ENCODE results near the gene PARP12.

Gene PARP12

GRCh38 chr7:139993169-139993568, 69.6 kb downstream of the PARP12 start:
- H3K27me3 ChIP-seq: no peaks in the 10 kb centered on the region
- TF ChIP-seq CTCF (IDR thresholded peaks at IDR 0.05): no peak
- H3K4me1 ChIP-seq (ENCODE audit: control insufficient read depth in 1 of 2, insufficient read depth in 1 of 2, low read depth in 1 of 2, low read length in 1 of 2): no peaks in the 10 kb centered on the region
- H3K36me3 ChIP-seq: peaks cover 49% of the 10 kb centered on the region
- no peak overlapping the region for H3K4me3 ChIP-seq (ENCODE audit: low read depth in 1 of 2, low read length in 1 of 2)
- H3K9me3 ChIP-seq: no peaks in the 10 kb centered on the region
- H3K27ac ChIP-seq: no peak overlapping the region

- H3K4me3 ChIP-seq (ENCODE audit: low read depth in 1 of 2, low read length in 1 of 2): no peak overlapping the region
- peaks cover 47% of the 10 kb centered on the region for H3K36me3 ChIP-seq
- TF ChIP-seq CTCF (IDR thresholded peaks at IDR 0.05): no peak
- H3K27ac ChIP-seq: peak overlapping the region; percentile 26
- no peaks in the 10 kb centered on the region for H3K4me1 ChIP-seq (ENCODE audit: control insufficient read depth in 1 of 2, insufficient read depth in 1 of 2, low read depth in 1 of 2, low read length in 1 of 2)
- no peaks in the 10 kb centered on the region for H3K9me3 ChIP-seq
- H3K27me3 ChIP-seq: no peaks in the 10 kb centered on the region
Measured at GRCh38 chr7:139992353-139993044, 70.3 kb downstream of the PARP12 start.

- Histone ChIP-seq H3K4me3 (ENCODE audit: low read depth in 1 of 2, low read length in 1 of 2) (no peak overlapping the region), H3K4me1 (ENCODE audit: control insufficient read depth in 1 of 2, insufficient read depth in 1 of 2, low read depth in 1 of 2, low read length in 1 of 2) (no peaks in the 10 kb centered on the region), H3K27ac (peak overlapping the region; percentile 26), H3K27me3 (no peaks in the 10 kb centered on the region), H3K9me3 (no peaks in the 10 kb centered on the region), H3K36me3 (peaks cover 51% of the 10 kb centered on the region)
- no peak for TF ChIP-seq CTCF (IDR thresholded peaks at IDR 0.05)
Measured at GRCh38 chr7:139991911-139992310, 70.8 kb downstream of the PARP12 start.

- no peak overlapping the region for H3K27ac ChIP-seq
- H3K27me3 ChIP-seq: no peaks in the 10 kb centered on the region
- H3K4me3 ChIP-seq (ENCODE audit: low read depth in 1 of 2, low read length in 1 of 2): no peak overlapping the region
- H3K9me3 ChIP-seq: no peaks in the 10 kb centered on the region
- H3K4me1 ChIP-seq (ENCODE audit: control insufficient read depth in 1 of 2, insufficient read depth in 1 of 2, low read depth in 1 of 2, low read length in 1 of 2): no peaks in the 10 kb centered on the region
- peaks cover 53% of the 10 kb centered on the region for H3K36me3 ChIP-seq
- TF ChIP-seq CTCF (IDR thresholded peaks at IDR 0.05): no peak
Measured at GRCh38 chr7:139991269-139991666, 71.5 kb downstream of the PARP12 start.

- Histone ChIP-seq H3K27me3 (no peaks in the 10 kb centered on the region), H3K4me1 (ENCODE audit: control insufficient read depth in 1 of 2, insufficient read depth in 1 of 2, low read depth in 1 of 2, low read length in 1 of 2) (no peaks in the 10 kb centered on the region), H3K4me3 (ENCODE audit: low read depth in 1 of 2, low read length in 1 of 2) (no peak overlapping the region), H3K9me3 (no peaks in the 10 kb centered on the region), H3K27ac (no peak overlapping the region), H3K36me3 (peaks cover 56% of the 10 kb centered on the region)
- TF ChIP-seq CTCF (IDR thresholded peaks at IDR 0.05): no peak
Measured at GRCh38 chr7:139990571-139991268, 72.0 kb downstream of the PARP12 start.
